GM21717 (cell line): ENCODE data around the gene CNPY1.
"Not testable (repeated sequence)": the region's sequence is repeated elsewhere in the genome, so short reads cannot be mapped to it uniquely, and the experiment has no call there.

Experiments
- ATAC-seq: cut with Tn5 transposase; IDR thresholded peaks from one replicate; pipeline ENCODE4 v1.9.1; 2021; ENCODE audit warnings: mild to moderate bottlenecking, moderate library complexity; ENCODE audit not compliant: unreplicated experiment

The CNPY1 gene

DNA sequence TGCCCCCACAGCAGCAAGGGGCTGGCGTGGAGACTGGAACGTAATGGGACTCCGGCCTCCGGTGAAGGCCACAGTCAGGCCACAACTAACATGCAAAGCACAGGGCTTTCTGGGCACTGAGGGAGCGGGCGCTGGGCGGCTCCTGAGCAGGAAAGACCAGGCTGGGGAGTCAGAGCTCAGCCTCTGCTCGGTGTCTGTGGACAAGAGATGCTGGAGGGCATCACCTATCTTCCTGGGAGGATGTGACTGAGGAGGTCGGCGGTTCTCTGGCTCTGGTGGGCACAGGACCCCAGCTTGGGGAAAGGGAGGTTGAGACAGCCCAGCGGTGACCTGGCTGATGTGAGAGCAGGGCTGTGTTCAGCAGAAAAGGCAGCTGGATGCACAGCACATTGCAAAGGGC lies 11.7 kb downstream of the CNPY1 start:
- ATAC-seq = no peak

DNA sequence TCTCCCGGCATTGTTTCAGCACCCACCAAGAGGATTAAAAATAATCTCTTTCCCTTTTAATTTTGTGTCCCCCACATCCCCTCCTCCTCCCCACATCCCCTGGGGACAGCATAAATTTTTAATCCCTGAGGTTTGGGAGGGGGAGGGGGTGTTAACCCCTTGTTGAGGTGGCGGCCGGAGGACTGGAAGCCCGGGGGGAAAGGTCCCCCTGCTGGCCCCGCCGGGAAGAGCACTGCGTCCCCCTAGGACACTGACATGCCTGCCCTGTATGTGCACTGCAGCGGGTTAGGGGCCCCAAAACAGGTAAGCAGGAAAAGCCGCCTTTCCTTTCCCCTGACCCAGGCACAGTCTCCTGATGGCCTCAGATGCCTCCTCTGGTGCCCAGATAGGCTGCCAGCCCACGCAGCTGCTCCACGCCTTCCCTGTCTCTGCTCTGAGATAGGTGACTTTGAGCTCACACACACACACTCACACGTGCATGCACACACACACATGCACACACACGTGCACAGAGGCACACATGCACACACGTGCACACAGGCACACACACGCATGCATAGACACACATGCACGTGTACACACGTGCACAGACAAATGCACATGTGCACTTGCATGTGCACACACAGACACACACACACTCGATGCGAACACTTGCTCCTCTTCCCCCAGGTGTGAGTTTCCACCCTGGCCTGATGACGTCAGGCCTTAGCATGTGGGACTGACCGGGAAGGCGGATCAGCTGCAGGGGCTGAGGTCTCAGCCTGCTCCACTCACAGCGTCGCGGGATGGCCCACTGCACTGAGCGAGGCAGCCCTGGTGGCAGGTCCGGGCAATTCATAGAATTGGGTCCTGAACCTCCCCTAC lies 12.3 kb downstream of the CNPY1 start:
- ATAC-seq = no peak

DNA sequence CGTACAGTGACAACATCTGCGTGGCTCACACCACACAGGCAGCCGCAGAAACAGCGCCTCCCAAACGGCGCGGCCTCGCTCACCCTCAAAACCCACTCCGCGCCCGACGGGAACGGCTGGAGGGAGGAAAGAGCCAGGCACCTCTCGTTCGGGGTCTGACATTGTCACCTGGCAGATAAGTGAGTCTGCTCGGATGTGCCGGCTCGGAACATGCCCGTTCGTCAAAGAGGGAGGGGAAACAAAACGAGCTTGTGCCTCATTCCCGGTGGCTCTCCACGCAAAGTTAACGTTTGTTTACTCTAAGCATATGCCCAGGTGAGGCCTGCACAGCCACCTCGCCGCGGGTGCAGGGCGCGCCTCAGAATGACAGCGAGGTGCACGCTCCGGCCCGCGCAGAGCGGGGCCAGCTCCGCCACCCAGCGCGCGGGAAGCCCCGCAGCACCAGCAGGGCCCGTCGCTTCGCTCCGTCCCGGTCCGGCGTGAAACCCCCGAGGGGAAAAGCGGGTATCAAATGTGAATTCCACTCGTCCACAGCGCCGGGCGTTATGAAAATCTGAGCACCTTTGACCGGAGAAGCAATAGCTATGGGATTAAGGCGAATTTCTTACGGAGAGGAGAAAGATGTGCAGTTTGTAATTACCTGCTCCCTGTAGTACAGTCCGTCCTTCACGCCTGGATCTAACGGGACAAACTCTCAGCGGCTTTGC lies 13.1 kb downstream of the CNPY1 start:
- ATAC-seq = no peak

DNA sequence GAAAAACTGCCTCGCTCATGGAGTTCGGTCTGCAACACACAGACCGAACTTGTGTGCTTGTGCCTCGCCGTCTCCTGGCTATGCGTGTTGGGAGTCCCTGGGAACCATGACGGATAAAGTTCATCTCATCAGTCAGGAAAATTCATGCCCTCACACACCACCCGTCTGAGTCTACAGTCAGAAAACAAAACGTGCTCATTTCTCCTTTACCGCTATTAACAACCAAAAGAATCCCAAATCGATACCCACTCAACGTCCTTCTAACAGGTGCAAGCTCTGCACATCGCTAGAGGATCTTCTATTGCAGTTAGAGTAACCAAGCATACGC lies 13.6 kb downstream of the CNPY1 start:
- no peak for ATAC-seq

DNA sequence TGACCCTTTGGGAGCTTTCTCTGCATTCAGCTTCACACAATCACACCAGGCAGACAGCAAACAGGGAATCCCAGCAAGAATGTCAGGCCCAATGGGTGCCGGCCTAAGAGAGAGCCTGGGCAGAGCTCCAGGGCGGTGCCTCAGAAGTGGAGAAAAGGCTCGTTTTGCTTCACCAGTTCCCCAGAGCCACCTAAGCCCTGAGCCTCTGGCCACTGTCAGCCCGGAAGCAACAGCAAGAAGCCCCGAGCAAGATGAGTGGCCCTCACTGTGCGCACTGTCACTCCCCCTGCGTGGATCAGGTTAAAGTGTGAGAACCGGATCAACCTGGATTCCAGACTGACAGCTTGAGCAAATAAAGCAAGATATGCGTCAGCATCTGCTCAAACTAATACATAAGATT lies 14.7 kb downstream of the CNPY1 start:
- ATAC-seq = no peak

DNA sequence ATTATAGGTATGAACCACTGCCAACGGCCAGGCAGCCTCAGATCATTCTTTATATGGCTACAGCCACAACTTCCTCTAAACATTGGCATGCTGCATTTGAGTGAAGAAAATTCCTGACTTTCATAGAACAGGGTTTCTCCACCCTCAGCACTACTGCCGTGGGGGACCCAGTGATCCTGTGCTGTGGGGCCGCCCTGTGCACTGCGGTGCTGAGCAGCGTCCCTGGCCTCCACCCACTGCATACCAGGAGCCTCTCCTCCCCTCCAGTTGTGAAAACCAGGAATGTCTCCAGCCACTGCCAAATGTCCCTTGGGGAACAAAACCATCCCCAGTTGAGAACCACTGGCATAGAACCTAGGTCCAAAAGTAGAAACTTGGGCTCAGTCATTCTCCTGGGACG lies 15.8 kb downstream of the CNPY1 start:
- no peak for ATAC-seq

DNA sequence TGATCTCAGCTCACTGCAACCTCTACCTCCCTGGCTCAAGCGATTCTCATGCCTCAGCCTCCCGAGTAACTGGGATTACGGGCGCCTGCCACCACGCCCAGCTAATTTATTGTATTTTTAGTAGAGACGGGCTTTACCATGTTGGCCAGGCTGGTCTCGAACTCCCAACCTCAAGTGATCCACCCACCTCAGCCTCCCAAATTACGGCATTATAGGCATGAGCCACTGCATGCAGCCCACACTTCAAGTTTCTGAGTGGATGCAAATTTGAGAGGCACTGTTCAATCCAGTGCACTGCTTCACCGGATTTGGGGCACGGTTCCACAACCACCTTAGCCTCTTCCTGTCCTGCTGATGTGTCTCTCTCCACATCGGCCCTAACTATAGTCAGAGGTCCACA lies 16.5 kb downstream of the CNPY1 start:
- no peak for ATAC-seq

DNA sequence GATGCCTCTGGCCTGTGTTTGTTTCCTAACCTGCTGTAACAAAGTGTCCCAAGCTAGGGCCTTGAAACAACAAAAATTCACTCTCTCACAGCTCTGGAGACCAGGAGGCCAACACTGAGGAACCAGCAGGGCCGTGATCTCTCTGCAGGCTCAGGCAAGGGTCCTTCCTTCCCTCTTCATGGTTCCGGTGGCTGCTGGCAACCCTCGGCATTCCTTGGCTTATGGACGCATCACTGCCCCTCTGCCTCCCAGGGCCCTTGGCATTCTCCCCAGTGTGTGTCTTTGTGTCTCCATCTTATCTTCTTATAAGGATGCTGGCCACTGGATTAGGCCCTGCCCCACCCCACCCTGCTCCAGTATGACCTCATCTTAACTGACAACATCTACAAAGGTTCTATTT lies 17.0 kb downstream of the CNPY1 start:
- ATAC-seq = no peak

DNA sequence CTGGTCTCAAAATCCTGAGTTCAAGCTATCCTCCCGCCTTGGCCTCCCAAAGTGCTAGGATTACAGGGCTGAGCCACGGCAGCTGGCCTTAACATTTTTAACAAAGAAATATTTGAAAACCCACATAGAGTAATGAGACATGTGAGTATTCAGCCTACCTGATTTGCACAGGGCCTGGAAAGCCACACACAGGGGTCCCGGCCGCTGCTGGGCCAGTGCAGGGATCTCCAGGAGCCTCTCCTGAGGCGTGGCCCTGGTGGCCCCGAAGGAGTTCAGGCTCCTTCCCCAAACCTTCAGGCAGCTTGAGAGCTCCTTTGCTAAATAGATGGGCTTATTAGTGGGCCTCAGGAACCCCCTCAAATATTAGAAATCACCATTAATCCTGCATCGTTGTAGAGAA lies 18.7 kb downstream of the CNPY1 start:
- no peak for ATAC-seq

DNA sequence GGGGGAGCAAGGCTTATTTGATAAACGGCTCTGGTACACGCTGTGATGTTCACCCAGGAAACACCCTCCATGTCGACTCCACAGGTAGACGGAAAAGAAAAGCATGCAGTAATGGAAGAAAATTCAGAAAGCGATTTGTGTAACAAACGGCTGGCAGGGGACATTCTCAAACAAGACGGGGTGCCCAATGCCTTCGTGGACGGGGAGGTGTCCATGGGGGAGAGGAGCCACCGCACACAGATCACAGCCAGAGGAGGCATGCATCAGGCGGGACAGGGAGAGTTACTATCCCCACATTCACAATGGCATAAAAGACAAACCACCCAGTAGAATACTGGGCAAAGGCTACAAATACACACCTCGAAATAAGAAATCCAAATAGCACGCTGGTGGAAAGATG lies 20.1 kb downstream of the CNPY1 start:
- ATAC-seq = no peak

DNA sequence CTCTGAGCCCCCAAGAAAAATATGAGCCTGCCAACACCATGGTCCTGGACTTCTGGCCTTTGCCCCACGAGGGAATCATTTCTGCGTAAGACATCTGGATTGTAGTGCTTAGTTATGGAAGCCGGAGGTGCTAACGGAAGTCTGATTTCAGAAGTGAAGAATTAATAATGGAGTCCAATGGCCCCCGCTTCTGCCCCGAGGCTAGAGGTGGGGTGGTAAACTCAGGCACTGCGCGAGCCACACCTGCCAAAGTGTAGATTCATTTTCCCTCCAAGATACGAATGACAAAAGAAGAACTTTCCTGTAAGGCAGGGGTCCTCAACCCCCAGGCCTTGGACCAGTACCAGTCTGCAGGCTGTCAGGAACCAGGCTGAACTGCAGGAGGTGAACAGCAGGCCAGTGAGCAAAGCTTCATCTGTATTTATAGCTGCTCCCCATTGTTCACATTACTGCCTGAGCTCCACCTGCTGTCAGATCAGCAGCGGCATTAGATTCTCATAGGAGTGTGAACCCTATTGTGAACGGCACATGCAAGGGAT lies 22.3 kb downstream of the CNPY1 start:
- ATAC-seq = no peak

DNA sequence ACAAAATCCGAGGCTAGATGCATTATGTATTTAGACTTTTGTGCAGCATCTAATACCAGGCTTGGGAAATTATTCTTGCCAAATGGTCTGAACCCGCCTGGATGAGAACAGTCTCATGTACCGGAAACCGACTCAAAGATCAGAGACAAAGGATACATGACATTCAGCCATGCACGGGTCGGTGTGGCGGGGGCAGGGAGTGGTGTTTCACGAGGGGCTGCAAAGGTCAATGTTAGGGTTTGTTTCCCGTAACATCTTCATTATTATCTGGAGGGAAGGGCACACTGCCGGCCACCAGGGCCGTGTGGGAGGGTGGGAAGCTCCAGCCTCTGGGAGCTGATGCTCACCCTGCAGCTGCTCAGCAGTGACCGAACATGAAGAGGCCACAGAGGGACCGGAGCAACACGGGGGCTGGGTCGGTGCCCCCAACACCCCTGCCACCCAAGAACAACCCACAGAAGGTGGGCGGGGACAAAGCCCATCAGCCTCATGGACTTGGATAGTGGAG lies 23.1 kb downstream of the CNPY1 start:
- ATAC-seq = no peak

DNA sequence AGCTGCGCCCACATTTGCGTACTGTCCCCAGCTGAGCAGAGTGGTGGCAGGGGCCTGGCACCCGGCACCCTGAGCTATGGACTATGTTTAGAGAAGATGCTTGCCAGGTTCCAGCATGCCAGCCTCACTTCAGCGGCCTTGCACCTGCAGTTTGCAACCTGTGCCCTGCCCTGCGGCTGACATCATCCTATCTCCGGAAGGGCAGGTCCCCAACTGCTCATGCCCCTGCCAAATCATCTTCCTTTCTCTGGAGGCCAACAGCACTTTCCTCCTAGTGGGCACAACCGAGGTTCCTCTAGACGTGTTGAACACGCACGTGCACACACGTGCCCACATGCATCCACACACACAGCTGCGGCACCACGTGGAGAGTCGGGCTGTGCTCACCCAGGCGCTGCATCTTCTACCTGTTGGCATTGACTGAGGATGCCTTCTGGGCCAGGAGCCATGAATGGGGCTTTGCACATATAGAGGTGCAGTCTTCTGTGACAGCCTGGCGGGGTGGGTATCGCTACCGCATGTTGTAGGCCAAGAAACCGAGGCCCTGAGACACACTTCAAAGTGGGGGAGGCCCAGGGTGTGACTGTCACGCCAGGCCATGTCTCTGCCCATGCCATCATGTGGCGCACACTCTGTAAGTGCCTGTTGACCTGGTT lies 24.5 kb downstream of the CNPY1 start:
- ATAC-seq = no peak

DNA sequence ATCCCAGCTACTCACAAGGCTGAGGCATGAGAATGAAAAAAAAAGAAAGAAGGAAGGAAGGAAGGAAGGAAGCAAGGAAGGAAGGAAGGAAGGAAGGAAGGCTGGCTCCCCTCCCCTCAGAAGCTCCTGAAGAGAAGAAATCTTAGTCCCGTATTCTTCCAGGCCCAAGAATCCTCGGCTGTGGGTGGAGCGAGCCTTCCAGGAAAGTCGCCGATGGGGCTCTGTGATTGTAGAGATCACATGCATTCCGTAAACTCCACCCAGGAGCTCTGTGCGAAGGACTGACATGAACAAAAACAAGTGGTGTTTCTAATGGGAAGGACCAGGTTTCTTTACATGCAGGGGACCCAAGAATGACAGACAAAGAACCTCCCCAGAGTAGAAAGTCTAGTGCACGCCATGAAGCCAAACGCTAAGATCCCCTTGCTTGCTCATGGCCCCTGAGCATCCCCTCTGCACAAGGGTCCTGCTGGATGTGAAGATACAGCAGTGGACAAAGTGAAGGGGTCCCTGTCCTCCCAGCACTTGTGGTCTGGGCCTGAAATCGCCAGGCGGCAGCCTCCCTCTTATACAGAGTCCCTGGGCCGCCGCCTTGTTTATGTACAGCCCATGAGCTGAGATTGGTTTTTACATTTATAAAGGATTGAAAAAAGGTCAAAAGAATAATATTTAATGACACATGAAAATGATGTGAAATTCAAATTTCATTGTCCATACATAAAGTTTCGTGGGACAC lies 25.2 kb downstream of the CNPY1 start:
- ATAC-seq = no peak

DNA sequence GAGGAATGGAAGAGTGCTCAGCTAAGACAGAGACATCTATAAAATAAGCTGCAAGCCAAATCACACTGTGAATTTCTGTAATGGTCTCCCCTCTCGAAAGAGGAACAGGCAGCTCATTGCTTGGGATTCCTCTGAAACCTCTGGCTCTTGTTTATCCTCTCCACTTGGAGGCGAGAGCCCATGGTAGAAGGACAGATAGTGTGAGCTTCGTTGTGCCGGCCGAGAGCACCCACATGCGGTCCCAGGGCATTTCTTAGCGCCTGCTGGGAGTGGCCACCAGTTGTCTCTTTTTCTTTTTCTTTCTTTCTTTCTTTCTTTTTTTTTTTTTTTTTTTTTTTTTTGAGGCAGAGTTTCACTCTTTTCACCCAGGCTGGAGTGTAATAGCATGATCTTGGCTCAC lies 26.2 kb downstream of the CNPY1 start:
- ATAC-seq = no peak

DNA sequence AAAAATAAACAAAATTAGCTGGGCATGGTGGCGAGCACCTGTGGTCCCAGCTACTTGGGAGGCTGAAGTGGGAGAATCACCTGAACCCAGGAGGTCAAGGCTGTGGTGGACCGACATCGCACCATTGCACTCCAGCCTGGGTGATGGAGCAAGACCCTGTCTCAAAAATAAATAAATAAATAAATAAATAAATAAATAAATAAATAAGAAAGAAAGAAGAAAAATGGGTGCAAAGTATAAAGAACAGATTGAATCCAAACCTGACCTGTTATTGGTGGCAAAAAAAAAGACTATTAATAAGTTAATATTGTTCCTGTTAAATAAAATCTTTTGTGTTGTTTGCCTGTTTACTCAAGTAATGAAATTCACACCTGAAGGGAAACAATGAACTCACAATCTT lies 27.0 kb downstream of the CNPY1 start:
- not testable (repeated sequence) for ATAC-seq

DNA sequence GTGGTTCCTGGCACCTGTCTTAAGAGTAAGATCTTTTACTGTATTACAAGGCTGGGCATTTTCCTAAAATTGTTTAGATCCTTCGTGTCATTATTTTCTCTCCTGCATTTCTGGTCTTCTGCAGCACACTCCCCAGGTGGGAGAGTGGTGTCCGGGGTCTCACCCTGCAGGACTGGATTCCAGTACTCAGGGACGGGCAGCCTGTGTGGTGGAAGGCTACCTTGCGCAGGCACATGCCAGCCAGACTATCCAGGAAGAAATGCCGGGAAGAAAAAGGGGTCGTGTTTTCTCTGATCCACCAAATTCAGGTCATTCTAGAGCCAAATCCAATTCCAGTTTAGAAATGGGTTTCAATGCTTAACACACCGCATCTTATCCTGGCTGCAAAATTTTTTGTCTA lies 27.7 kb downstream of the CNPY1 start:
- no peak for ATAC-seq

DNA sequence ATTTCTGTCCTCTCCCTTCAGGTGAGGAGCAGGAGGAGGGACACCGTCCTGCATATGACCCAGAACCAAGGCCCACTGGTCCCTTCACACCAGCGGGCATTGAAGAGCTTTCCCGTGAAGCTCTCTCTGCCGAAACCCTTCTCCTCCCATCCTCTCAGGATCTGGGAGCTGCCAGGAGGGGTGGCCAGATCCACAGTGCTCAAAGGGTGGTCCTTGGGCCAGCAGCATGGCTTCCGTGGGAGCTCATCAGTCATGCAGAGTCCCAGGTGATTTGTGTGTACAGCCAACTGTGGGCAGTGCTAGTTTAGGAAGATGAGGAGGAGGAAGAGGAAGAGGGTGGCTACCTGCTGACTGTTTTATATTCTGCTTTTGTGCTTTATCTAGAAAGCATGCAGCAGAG lies 28.4 kb downstream of the CNPY1 start:
- no peak for ATAC-seq

DNA sequence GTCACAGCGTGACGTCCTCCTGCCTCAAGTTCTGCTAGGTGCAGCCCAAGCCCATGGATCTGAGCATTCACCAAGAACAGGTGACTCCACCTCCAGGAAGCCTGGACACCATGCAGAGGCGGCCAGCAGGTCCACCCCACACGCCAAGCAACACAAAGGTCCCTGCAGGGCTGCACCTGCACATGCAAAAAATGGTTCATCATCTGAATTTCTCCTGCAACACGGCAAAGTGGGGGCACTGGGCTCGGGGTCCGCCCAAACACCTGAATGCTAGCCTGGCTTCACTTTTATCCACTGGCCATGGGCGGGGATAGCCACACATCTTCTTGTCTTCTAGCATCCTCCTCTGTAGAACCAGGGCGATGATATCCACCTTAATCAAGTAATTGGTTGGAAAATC lies 28.9 kb downstream of the CNPY1 start:
- ATAC-seq = no peak

DNA sequence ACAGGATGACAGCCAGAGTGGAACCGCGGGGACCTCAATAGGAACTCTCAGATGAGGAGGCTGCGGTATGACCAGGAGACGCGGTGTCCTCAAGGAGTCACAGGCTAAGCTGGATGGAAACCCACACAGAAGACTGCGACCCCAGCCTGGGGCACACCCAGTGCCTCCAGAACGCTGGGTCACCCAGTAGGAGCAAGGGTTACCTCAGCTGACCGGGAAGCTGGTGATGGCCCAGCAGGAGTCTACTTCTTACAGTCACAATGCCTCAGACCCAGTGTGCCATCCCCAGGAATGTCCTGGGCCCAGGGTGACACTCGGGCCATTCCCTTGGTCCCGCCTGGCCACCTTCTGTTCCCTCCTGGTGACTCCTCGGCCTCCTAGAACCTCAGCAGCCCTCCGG lies 29.9 kb downstream of the CNPY1 start:
- no peak for ATAC-seq

DNA sequence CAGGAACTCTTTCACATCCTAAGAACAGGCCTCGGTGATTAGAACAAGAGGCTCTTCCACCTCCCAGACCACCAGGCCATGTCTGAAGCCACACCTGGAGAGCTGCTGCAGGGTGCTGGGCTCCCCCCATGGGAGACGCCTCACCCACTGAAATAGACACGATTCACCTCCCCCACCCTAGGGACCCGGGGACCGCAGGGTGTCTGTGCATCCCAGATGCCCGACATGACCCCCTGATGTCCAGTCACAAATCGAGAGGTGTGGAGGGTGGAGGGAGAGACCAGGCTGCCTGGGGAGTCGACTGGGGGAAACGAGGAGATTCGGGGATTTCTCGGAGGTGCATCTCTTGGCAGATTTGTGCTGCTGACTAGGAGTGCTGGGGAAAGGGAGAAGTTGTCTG lies 31.0 kb downstream of the CNPY1 start:
- ATAC-seq = no peak
